K562 (cell line): Measurements from ENCODE around the gene RPL18A. TPM values are rescaled to one million over a fixed set of nuclear protein-coding genes. Genes with fewer than 3 reads are reported as not detected.

Experiments
- ATF3 ChIP-seq, 2 experiments: fragments of 450-650 bp in 1 of 2; sonication (generic) in 1 of 2; formaldehyde crosslinking in 1 of 2; IDR thresholded peaks in 1 of 2; conservative IDR thresholded peaks in 1 of 2; 2 replicates each; pipeline versions ENCODE4 v1.6.1 to v1.8.1; 2016 to 2023; ENCODE audit warnings: mild to moderate bottlenecking in 2 of 2, moderate library complexity in 2 of 2, inconsistent platforms in 1 of 2, missing genetic modification reagents in 1 of 2
- HMGN3 ChIP-seq: IDR thresholded peaks from 2 replicates; pipeline ENCODE4 v1.6.1; 2011; ENCODE audit warnings: borderline replicate concordance, low read depth, mild to moderate bottlenecking, mixed read lengths, low read length; ENCODE audit not compliant: insufficient read length; ENCODE audit errors: extremely low read depth
- NCOA2 ChIP-seq, 2 experiments: fragments of 450-650 bp; IDR thresholded peaks; 2 replicates each; pipeline ENCODE4 v1.6.1; 2018; ENCODE audit warnings: mild to moderate bottlenecking in 2 of 2, moderate library complexity in 1 of 2; ENCODE audit not compliant: partially characterized antibody in 2 of 2
- NR2C2 ChIP-seq, 2 experiments: fragments of 200-800 bp in 1 of 2; sonication (Bioruptor generic) in 1 of 2; sonication (generic) in 1 of 2; formaldehyde crosslinking in 1 of 2; IDR thresholded peaks; 2 replicates each; pipeline versions ENCODE4 v1.6.1 to v1.8.0; 2016 to 2022; ENCODE audit warnings: mild to moderate bottlenecking in 1 of 2, missing compliant biosample characterization in 1 of 2, missing genetic modification characterization in 1 of 2, missing genetic modification reagents in 1 of 2
- RNF219 ChIP-seq: fragments of 250-450 bp; sonication (Bioruptor Pico); IDR thresholded peaks from 2 replicates; pipeline ENCODE4 v1.5.0; 2022; ENCODE audit warnings: mild to moderate bottlenecking
- ZBTB33 ChIP-seq: sonication (generic); formaldehyde crosslinking; IDR thresholded peaks from 2 replicates; pipeline ENCODE4 v1.8.1; 2023; ENCODE audit warnings: mild to moderate bottlenecking, missing genetic modification reagents
- ZNF583 ChIP-seq: fragments of 250-450 bp; sonication (Bioruptor Pico); IDR thresholded peaks from 2 replicates; pipeline ENCODE4 v1.4.0; 2020
- polyA plus RNA-seq, 8 experiments: library from polyadenylated mRNA; depleted of rRNA in 4 of 8; stranded (reverse) in 5 of 8; unstranded in 3 of 8; fragments of >200 nt; fragmentation: Nextera tagmentation in 2 of 8; fragmentation: Illumina TruSeq in 1 of 8; extraction: Ambion mirVana in 2 of 8; extraction: Trizol in 1 of 8; gene quantifications; 2 replicates each; pipeline versions ENCODE4 v1.2.1 to v1.2.3, GENCODE V29; 2011 to 2014; ENCODE audit warnings: inconsistent platforms in 1 of 8, missing spikeins in 1 of 8
- total RNA-seq, 7 experiments: library from RNA; depleted of rRNA in 6 of 7; stranded (reverse); fragments of >200 nt in 6 of 7; fragmentation: Illumina TruSeq in 2 of 7; extraction: Trizol in 2 of 7; gene quantifications; 2 replicates each; pipeline versions ENCODE4 v1.2.1 to v1.2.3, GENCODE V29; 2011 to 2021; ENCODE audit warnings: low replicate concordance in 1 of 7

The RPL18A gene
- total and polyA plus RNA-seq, 9 of the 15 experiments (the other 6 are each of a cell fraction or from before 2014, with no cell fraction given): 626 to 2,882 (median 1,895) TPM

- TF ChIP-seq RNF219 (CRISPR knock-in tag): no peak
- TF ChIP-seq HMGN3: peak; percentile 11
- no peak for TF ChIP-seq NCOA2 (IDR thresholded peaks at IDR 0.05; ENCODE audit: partially characterized antibody in 2 of 2)
- TF ChIP-seq ZBTB33 (CRISPR knock-in tag): peak; percentile 98
- TF ChIP-seq NR2C2 (CRISPR knock-in tag; IDR thresholded peaks at IDR 0.05): no peak
- TF ChIP-seq NR2C2 (tag; IDR thresholded peaks at IDR 0.05): no peak
- TF ChIP-seq ZNF583 (CRISPR knock-in tag): no peak
- TF ChIP-seq ATF3 (IDR thresholded peaks at IDR 0.05): no peak
- TF ChIP-seq ATF3 (CRISPR knock-in tag; conservative IDR thresholded peaks at IDR 0.05): no peak
Measured at GRCh38 chr19:17831419-17831888, 28.3 kb upstream of the RPL18A start (continued).
